Retinal pigment epithelial cell (primary cell): ENCODE data around the gene ZMAT5.

ENCODE experiments used
- DNase-seq: peaks from one replicate; pipeline ENCODE4 v3.0.0-alpha.2; 2010; ENCODE audit warnings: low read depth
- H3K4me3 ChIP-seq: 2 replicates; pipeline ENCODE4 v1.5.1; 2011; ENCODE audit warnings: mild to moderate bottlenecking, low read length, control low read depth, moderate library complexity
- TF ChIP-seq, protein P1 (sequence below): conservative IDR thresholded peaks from 2 replicates; pipeline ENCODE4 v1.5.1; 2011; ENCODE audit warnings: low read depth, low read length, control low read depth, inconsistent platforms

Gene ZMAT5

DNA sequence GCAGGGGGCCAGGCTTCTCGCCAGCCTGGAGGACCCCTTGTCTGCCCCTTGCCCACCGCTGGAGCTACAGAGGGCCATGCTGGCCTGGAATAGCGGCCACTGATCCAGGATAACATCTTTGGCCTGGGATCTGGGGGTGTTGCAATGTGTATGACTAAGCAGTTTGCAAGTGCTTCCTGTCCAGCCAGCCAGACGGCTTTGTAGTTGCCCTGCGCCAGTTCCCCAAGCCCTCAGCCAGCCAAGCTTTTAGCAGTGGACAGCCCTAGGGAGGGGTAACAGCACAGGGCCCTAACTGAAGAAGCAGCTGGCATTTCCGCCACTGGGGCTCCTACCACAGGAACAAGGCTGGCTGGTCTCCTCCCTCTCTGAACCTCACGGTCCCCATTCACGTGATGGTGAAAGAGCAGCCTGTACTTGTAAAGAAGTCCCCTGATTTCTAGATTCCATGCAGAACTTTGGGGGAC lies 32.4 kb upstream of the ZMAT5 start:
- peak; percentile 83 for DNase-seq
- no peak overlapping the region for H3K4me3 ChIP-seq
- TF ChIP-seq, protein P1, sequence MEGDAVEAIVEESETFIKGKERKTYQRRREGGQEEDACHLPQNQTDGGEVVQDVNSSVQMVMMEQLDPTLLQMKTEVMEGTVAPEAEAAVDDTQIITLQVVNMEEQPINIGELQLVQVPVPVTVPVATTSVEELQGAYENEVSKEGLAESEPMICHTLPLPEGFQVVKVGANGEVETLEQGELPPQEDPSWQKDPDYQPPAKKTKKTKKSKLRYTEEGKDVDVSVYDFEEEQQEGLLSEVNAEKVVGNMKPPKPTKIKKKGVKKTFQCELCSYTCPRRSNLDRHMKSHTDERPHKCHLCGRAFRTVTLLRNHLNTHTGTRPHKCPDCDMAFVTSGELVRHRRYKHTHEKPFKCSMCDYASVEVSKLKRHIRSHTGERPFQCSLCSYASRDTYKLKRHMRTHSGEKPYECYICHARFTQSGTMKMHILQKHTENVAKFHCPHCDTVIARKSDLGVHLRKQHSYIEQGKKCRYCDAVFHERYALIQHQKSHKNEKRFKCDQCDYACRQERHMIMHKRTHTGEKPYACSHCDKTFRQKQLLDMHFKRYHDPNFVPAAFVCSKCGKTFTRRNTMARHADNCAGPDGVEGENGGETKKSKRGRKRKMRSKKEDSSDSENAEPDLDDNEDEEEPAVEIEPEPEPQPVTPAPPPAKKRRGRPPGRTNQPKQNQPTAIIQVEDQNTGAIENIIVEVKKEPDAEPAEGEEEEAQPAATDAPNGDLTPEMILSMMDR, result no peak

DNA sequence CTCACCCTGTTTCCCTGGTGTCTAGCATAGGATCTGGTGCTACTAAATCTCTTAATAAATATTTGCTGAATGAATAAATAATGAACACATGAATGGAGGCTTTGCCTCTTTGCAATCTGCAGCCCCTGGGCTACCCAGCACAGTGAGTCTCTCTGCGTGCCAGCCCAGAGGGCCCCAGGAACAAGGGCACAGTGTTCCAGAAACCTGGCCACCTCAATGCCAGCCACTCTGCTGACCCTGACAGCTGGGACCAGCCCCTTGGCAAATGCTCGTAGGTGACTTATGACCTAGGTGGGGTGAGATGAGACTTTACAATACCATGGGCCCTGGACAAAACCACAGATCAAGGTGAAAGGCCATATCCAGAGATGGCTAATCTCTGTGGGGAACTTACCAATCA lies 32.0 kb upstream of the ZMAT5 start:
- DNase-seq, result no peak
- H3K4me3 ChIP-seq, result no peak overlapping the region
- TF ChIP-seq, protein P1, result no peak

DNA sequence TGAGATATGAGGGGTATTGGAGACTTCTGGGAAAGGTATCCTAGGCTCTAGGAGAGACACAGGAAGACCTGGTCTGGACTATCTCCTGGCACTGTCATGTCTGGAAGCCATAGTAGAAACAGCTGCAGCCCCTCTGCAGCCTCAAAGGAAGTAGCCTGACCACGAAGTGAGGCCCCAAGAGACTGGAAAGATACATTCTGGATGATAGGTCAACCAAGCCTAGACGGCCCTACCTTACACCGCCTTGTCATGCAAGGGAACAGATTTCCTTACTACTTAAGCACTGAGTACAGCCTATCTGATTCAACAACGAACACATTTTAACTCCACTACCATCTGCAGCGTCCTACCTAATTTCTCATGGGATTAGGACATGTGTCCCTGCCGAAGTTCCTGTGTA lies 31.5 kb upstream of the ZMAT5 start:
- TF ChIP-seq, protein P1, result no peak
- H3K4me3 ChIP-seq, result no peak overlapping the region
- DNase-seq, result no peak

DNA sequence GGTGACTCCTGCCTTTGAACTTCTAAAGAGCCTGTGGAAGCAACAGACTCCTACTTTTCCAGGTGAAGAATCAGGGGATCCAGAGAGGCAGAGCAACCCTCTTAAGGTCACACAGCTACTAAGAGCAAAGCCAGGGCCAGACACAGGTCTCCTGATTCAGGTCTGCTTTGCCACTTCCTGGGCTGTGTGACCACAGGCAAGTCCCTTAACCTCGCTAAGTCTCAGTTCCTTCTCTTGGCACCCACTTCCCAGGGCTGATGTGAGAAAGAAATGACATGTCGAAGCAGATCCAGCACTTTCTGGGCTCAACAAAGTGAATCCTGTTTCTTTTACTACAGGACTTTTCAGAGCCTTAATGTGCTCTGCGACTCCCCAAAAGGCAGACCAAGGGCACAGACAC lies 30.5 kb upstream of the ZMAT5 start:
- no peak overlapping the region for H3K4me3 ChIP-seq
- DNase-seq, result no peak
- TF ChIP-seq, protein P1, result no peak

DNA sequence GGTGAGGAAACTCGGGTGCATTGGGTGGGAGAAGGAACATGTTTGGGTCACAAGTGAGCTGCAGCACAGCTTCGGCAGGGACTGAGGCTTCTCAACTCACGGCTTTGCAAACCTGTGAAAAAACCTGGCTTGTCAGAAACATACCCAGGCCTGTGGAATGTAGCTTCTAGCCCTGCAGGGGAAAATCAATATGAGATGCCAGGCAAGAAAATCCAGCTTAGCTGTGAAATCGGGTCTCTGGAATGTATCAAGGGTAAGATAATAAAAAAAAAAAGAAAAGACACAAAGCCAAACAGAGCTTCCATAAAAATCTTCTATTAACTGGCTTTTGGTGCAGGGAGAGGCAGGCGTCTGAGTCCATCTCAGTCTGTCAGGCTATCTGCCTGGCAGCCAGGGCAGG lies 28.9 kb upstream of the ZMAT5 start:
- no peak overlapping the region for H3K4me3 ChIP-seq
- TF ChIP-seq, protein P1, result no peak
- DNase-seq, result no peak

DNA sequence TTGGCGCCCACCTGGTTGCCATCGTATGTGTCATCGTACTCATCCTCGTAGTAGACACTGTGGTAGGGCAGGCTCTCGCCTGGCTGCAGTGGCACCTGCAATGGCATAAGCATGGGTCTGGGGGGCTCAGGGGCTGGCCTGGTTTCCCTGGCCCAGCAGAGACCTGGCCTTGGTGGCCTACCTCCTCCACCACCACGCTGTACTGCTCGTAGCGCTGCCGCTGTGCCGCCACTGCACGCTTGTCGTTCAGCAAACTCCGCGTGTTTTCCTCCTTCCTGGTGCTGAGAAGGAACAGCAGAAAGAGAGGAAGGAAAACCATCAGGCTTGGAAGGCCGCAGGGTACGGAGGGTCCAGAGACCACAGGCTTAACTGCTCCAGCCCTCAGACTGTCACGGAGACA lies 26.6 kb upstream of the ZMAT5 start:
- no peak for DNase-seq
- TF ChIP-seq, protein P1, result no peak
- H3K4me3 ChIP-seq, result no peak overlapping the region

DNA sequence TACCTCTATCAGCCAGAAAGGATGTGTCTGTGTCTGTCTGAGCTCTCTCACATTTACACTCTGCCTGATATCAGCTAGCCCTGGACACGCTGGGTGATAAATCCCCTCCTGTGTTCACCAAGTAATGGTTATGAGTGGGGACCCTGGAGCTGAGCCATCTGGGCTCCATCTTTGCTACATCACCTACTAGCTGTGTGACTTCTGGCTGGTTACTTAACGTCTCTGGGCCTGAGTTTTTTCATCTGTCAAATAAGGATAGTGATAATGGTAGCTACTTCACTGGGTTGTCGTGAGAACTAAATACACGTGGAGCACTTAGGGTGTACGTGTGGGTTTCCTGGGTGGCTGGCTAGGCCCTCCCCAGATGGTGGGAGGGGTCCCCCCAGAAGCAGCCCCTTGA lies 23.3 kb upstream of the ZMAT5 start:
- DNase-seq, result no peak
- no peak overlapping the region for H3K4me3 ChIP-seq
- TF ChIP-seq, protein P1, result no peak
